HepG2 (cell line): ENCODE data around the gene AGER. TPM values are rescaled to one million over a fixed set of nuclear protein-coding genes. Genes with fewer than 3 reads are reported as not detected.

ENCODE experiments used
- ATAC-seq: fragments of 200-7000 bp; cut with Tn5 transposase; 3 replicates; pipeline ENCODE4 v1.9.1; 2020; ENCODE audit warnings: mild to moderate bottlenecking, moderate library complexity
- BruUV-seq: library from RNA; stranded (reverse); fragments of 400-500 nt; replicated peaks from 2 replicates; lab custom pipeline; 2021; lab: Mats Ljungman, UMichigan
- CTCF ChIA-PET: fragments of 300-600 bp; formaldehyde crosslinking; extraction: SDS; loops from one replicate; lab custom pipeline; 2021; ENCODE audit warnings: low total read pairs, inconsistent platforms, low intra/inter-chr PET ratio; lab: Yijun Ruan, JAX
- POLR2A ChIA-PET: fragments of 350-600 bp; sonication (Branson Sonifier 250); formaldehyde crosslinking; loops from one replicate; lab custom pipeline; 2020; ENCODE audit warnings: antibody characterized with exemption, inconsistent platforms; lab: Yijun Ruan, JAX
- DNase-seq: peaks from one replicate; pipeline ENCODE4 v3.0.0-alpha.2; 2015; ENCODE audit warnings: low spot score
- FAIRE-seq: peaks from 3 replicates; lab custom pipeline; 2011; peaks lifted over from hg19 to GRCh38; lab: Jason Lieb, UNC
- H2AFZ ChIP-seq: one replicate; pipeline ENCODE4 v1.6.1; 2011; ENCODE audit warnings: low read length, inconsistent platforms
- H3K27ac ChIP-seq: fragments of 300-600 bp; 3 replicates; pipeline ENCODE4 v1.8.0; 2011; ENCODE audit warnings: mixed run types, mild to moderate bottlenecking, mixed read lengths, low read length, inconsistent platforms; ENCODE audit not compliant: insufficient read depth; ENCODE audit errors: extremely low read length
- H3K27me3 ChIP-seq, 2 experiments: fragments of 200-600 bp in 1 of 2; 2 replicates in 1 of 2; 3 replicates in 1 of 2; pipeline versions ENCODE4 v1.6.0 to v1.8.0; 2011; ENCODE audit warnings: low read length in 2 of 2, mild to moderate bottlenecking in 2 of 2, moderate library complexity in 2 of 2, inconsistent platforms in 1 of 2; ENCODE audit not compliant: insufficient read depth in 2 of 2, control insufficient read depth in 1 of 2
- H3K36me3 ChIP-seq, 2 experiments: fragments of 200-600 bp in 1 of 2; replicated peaks in 1 of 2; 2 replicates in 1 of 2; 3 replicates in 1 of 2; pipeline versions ENCODE4 v1.5.1 to v1.8.0; 2011; ENCODE audit warnings: low read length in 2 of 2, inconsistent platforms in 1 of 2; ENCODE audit not compliant: insufficient read depth in 2 of 2, control insufficient read depth in 1 of 2
- H3K4me1 ChIP-seq: 2 replicates; pipeline ENCODE4 v1.5.1; 2012; ENCODE audit warnings: low read length, inconsistent platforms; ENCODE audit not compliant: insufficient read depth
- H3K4me2 ChIP-seq: 2 replicates; pipeline ENCODE4 v1.6.0; 2011; ENCODE audit warnings: low read depth, low read length, inconsistent platforms
- H3K4me3 ChIP-seq, 3 experiments: fragments of 200-600 bp in 1 of 3; sonication (generic), shearing (Covaris generic) in 1 of 3; replicated peaks in 1 of 3; 2 replicates each; pipeline ENCODE4 v1.5.1; 2011 to 2016; ENCODE audit warnings: low read length in 3 of 3, inconsistent platforms in 2 of 3, low read depth in 2 of 3, mild to moderate bottlenecking in 2 of 3, control low read depth in 1 of 3, mixed read lengths in 1 of 3; ENCODE audit not compliant: insufficient read depth in 1 of 3
- H3K79me2 ChIP-seq: one replicate; pipeline ENCODE4 v1.6.1; 2011; ENCODE audit warnings: low read length, inconsistent platforms; ENCODE audit not compliant: insufficient read depth
- H3K9ac ChIP-seq: 2 replicates; pipeline ENCODE4 v1.6.0; 2011; ENCODE audit warnings: mild to moderate bottlenecking, low read depth, low read length, inconsistent platforms; ENCODE audit not compliant: insufficient read depth
- H3K9me3 ChIP-seq: 2 replicates; pipeline ENCODE4 v1.5.1; 2012; ENCODE audit warnings: mild to moderate bottlenecking, low read length
- H4K20me1 ChIP-seq: 2 replicates; pipeline ENCODE4 v1.6.0; 2011; ENCODE audit warnings: inconsistent platforms, mild to moderate bottlenecking, low read length, moderate library complexity; ENCODE audit not compliant: insufficient read depth
- ARID5B ChIP-seq: IDR thresholded peaks from 2 replicates; pipeline ENCODE4 v1.4.0; 2020; ENCODE audit warnings: mild to moderate bottlenecking, missing genetic modification reagents
- BRCA1 ChIP-seq: sonication (generic); formaldehyde crosslinking; IDR thresholded peaks from 2 replicates; pipeline ENCODE4 v1.4.0; 2020; ENCODE audit warnings: missing genetic modification reagents
- CENPBD1 ChIP-seq: sonication (generic); formaldehyde crosslinking; IDR thresholded peaks from 2 replicates; pipeline ENCODE4 v1.8.0; 2022; ENCODE audit warnings: missing genetic modification reagents, low read depth, mild to moderate bottlenecking, borderline replicate concordance
- EED ChIP-seq: sonication (generic); formaldehyde crosslinking; IDR thresholded peaks from 2 replicates; pipeline ENCODE4 v1.5.0; 2020; ENCODE audit warnings: mild to moderate bottlenecking, missing genetic modification reagents
- GLMP ChIP-seq: sonication (generic); formaldehyde crosslinking; IDR thresholded peaks from 2 replicates; pipeline ENCODE4 v1.9.0; 2021; ENCODE audit warnings: missing genetic modification reagents, mild to moderate bottlenecking, borderline replicate concordance
- HMG20B ChIP-seq: conservative IDR thresholded peaks from 2 replicates; pipeline ENCODE4 v1.6.1; 2016; ENCODE audit warnings: missing genetic modification reagents, missing compliant biosample characterization
- JUN ChIP-seq: sonication (generic); formaldehyde crosslinking; IDR thresholded peaks from 2 replicates; pipeline ENCODE4 v1.4.0; 2020; ENCODE audit warnings: mild to moderate bottlenecking, missing genetic modification reagents
- LBX2 ChIP-seq: sonication (generic); formaldehyde crosslinking; IDR thresholded peaks from 2 replicates; pipeline ENCODE4 v1.5.0; 2020; ENCODE audit warnings: missing genetic modification reagents, mild to moderate bottlenecking, borderline replicate concordance
- NCOA1 ChIP-seq: sonication (generic); formaldehyde crosslinking; IDR thresholded peaks from 2 replicates; pipeline ENCODE4 v1.9.0; 2021; ENCODE audit warnings: missing genetic modification reagents
- POLR2G ChIP-seq: fragments of 200-400 bp; formaldehyde crosslinking; IDR thresholded peaks from 2 replicates; pipeline ENCODE4 v1.6.1; 2018; ENCODE audit warnings: mild to moderate bottlenecking, low read depth, low read length, moderate library complexity
- RCOR2 ChIP-seq: IDR thresholded peaks from 2 replicates; pipeline ENCODE4 v1.6.1; 2016; ENCODE audit warnings: missing biosample characterization, missing genetic modification reagents
- SOX5 ChIP-seq: IDR thresholded peaks from 2 replicates; pipeline ENCODE4 v1.6.1; 2016; ENCODE audit warnings: borderline replicate concordance
- ZNF296 ChIP-seq: sonication (generic); formaldehyde crosslinking; conservative IDR thresholded peaks from 2 replicates; pipeline ENCODE4 v1.5.0; 2020; ENCODE audit warnings: mild to moderate bottlenecking, missing genetic modification reagents
- ZNF382 ChIP-seq: sonication (generic); formaldehyde crosslinking; IDR thresholded peaks from 2 replicates; pipeline ENCODE4 v1.5.0; 2020; ENCODE audit warnings: missing genetic modification reagents, mild to moderate bottlenecking, borderline replicate concordance
- ZNF513 ChIP-seq: sonication (generic); formaldehyde crosslinking; conservative IDR thresholded peaks from 2 replicates; pipeline ENCODE4 v1.5.0; 2020; ENCODE audit warnings: missing genetic modification reagents
- WGBS: methylation state at CpG from one replicate; pipeline ENCODE4 v1.1.6; 2017; ENCODE audit warnings: low lambda C conversion rate; 5-methylcytosine and 5-hydroxymethylcytosine counted together
- in situ Hi-C: cut with HindIII; loops from 2 replicates; pipeline ENCODE4 v1.10.0; 2017; ENCODE audit warnings: low pct_unique_long_range_greater_than_20kb; ENCODE audit not compliant: extremely low pct_ligation_motif_present
- intact Hi-C: fragments of 100-400 bp; cut with micrococcal nuclease; formaldehyde crosslinking; loops from one replicate; pipeline ENCODE4 v1.10.0; 2022; ENCODE audit not compliant: unreplicated experiment
- polyA plus RNA-seq, 8 experiments: library from polyadenylated mRNA; depleted of rRNA in 3 of 8; stranded (reverse) in 7 of 8; unstranded in 1 of 8; fragments of >200 nt; fragmentation: Illumina TruSeq in 4 of 8; extraction: Trizol in 4 of 8; gene quantifications; 2 replicates each; pipeline versions ENCODE4 v1.2.1 to v1.2.3, GENCODE V29; 2011 to 2016; ENCODE audit warnings: low read depth in 4 of 8, missing spikeins in 1 of 8, mixed read lengths in 1 of 8; ENCODE audit not compliant: insufficient read depth in 1 of 8
- total RNA-seq, 5 experiments: library from RNA; depleted of rRNA; stranded (reverse); fragments of >200 nt; fragmentation: Illumina TruSeq; extraction: Trizol; gene quantifications; 2 replicates each; pipeline ENCODE4 v1.2.3, GENCODE V29; 2016; ENCODE audit warnings: low read depth in 1 of 5

Gene AGER
- total and polyA plus RNA-seq, 2 of the 13 experiments (the other 11 are each of a cell fraction or from before 2014, with no cell fraction given): 1.9 to 5.1 TPM

GRCh38 chr6:32182555-32182981 is 1.5 kb downstream of the AGER start:
- Histone ChIP-seq H3K4me3 (no peak overlapping the region), H3K79me2 (peaks cover 20% of the 10 kb centered on the region), H3K4me2 (no peak overlapping the region), H3K4me1 (peaks cover 15% of the 10 kb centered on the region), H3K9me3 (no peaks in the 10 kb centered on the region), H4K20me1 (no peaks in the 10 kb centered on the region), H3K36me3 (peaks cover 25 to 46% of the 10 kb centered on the region in 2 experiments), H3K27me3 (no peaks in the 10 kb centered on the region), H2AFZ (no peak overlapping the region), H3K27ac (no peak overlapping the region), H3K9ac (no peak overlapping the region)
- DNase-seq (no peak), FAIRE-seq (no peak), ATAC-seq (no peak)
- POLR2A ChIA-PET: interaction anchor here (0.8 to 2.4 kb wide), 5 partner anchors 8 to 64 kb away, joined by 4 to 18 read pairs (median 4); partner anchors contain the start of genes ATF6B, GPSM3 and PBX2
- intact Hi-C loops (no loop called here), in situ Hi-C loops (no loop called here)
- WGBS: 91% methylated on average over 10 of the region's 10 CpGs
- no TSS peak for BruUV-seq
- CTCF ChIA-PET: no interaction called here
- TF ChIP-seq LBX2: no peak
- no peak for TF ChIP-seq RCOR2
- no peak for TF ChIP-seq CENPBD1 (CRISPR knock-in tag)
- peak; percentile 29; the same call in 1 of the 2 replicates for TF ChIP-seq POLR2G
- no peak for TF ChIP-seq NCOA1 (CRISPR knock-in tag)
- TF ChIP-seq ARID5B (CRISPR knock-in tag): no peak
- TF ChIP-seq HMG20B (CRISPR knock-in tag): no peak
- no peak for TF ChIP-seq ZNF296
- no peak for TF ChIP-seq SOX5 (CRISPR knock-in tag)
- no peak for TF ChIP-seq EED (CRISPR knock-in tag)
- TF ChIP-seq GLMP (CRISPR knock-in tag): no peak
- TF ChIP-seq ZNF513: no peak
- TF ChIP-seq ZNF382 (CRISPR knock-in tag): no peak
- TF ChIP-seq JUN: no peak
- TF ChIP-seq BRCA1 (CRISPR knock-in tag): no peak
